HG02943 (cell line): ENCODE results near the gene TLE7.

ENCODE experiments used
- ATAC-seq: cut with Tn5 transposase; IDR thresholded peaks from one replicate; pipeline ENCODE4 v1.9.1; 2021; ENCODE audit warnings: mild to moderate bottlenecking, low read depth, moderate library complexity; ENCODE audit not compliant: unreplicated experiment

The TLE7 gene

DNA sequence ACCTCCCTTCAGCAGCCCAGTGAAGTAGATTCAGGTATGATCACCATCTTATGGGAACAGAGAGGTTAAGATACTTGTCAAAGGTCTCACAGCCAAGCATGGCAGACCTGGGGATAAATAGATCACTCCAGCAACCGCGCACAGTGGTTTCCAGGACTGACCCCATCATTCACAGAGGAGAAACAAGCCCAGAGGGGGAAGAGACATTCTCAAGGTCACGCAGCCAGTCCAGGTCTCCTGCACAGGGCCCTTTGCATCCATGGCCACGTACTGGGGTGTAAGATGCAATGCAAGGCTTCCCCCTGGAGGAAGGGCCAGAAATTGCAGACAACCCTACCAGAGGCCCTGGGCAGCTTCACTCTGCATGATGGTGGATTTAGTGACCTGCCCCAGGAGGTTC, 19.9 kb downstream of the TLE7 start:
- no peak for ATAC-seq

DNA sequence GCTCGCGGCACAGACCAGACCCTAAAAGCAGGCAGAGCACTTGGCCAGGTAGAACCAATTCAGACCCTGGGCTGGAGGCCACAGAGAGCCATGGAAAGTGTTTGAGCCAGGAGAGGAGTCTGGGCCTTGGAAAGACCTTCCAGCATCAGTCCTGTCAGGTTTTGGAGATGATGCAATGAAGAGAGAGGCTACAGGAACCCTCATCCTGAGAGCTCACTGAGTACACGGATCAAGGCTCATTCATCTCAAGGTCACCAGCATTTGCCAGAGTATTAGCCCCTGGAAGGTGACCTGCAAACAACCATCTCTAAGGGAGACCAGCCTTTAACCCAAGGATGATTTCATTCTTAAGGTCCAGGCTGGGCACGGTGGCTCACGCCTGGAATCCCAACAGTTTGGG, 27.8 kb downstream of the TLE7 start:
- ATAC-seq = no peak

DNA sequence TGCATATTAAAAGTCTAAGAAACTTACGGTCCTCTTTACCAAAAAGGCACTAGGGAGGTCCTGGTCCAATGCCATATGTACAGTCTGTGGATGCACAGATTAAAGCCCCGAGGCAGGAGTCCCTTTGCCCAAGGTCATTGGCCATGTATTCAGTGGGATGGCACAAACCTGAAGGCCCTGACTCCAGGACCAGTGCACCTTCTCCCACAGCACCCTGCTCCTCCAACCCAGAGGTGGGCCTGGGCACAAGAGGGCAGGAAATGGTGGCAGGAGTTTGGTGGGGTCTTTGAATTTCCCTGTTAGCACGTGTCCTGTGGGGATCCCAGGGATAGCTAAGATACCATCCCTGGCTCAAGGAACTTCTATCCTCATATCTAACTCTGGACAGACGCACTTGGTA, 28.5 kb downstream of the TLE7 start:
- no peak for ATAC-seq

DNA sequence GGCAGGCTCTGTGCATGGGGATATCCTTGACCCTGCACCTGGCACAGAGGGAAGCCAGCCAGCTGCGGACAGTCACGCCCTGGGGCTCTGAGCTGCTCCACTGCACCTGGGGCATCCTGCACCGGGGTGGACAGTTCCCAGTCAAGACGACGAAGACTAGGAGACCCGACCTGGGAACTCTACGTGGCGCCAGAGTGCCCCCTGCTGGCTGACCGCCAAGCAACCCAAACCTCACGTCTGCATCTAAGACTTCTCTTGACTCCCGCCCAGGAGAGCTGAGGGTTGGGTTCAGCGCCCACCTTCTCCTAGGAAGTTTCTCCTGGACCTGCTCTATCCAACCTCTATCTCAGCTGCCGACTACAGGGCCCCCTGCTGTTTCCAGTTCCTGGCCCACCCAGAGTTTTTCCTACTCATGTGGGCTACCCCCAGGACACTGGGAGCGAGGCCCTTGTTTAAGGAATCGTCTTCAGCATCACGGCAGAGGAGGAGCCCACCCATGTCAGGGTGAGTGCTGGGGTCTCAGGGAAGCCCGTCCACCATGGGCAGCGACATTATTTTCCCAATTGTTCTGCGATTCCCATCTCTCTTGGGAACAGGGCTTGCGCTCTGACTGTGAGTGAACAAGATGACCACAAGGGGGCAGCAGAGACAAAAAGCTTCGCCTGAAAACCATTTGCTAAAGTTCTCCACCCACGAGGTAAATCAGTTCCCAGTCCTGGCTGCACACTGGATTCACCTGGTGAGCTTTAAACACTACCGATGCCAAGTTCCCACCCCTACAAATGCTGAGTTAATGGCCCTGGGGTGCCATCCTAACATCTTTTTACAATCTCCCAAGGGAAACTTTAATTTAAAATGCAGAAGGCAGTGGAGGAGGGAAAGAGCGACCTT, 29.3 kb downstream of the TLE7 start:
- no peak for ATAC-seq

DNA sequence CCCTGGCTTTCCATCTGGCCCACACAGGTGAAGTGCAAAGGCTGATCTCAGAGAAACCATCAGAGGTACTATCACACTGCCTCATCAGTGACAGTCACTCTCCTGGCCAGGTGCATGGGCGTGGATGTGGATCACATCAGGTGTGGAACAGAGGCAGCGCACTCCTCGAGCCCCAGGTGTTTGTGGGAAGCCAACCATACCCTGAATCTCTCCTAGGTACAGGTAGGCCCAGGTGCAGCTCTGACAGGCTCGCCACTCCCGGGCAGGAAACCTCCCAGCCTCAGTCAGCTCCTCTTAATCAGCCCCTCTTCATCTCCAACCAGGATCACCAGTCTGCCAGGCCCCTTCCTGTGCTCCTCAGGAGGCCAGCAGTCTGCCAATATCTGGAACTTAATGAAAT, 31.7 kb downstream of the TLE7 start:
- no peak for ATAC-seq

DNA sequence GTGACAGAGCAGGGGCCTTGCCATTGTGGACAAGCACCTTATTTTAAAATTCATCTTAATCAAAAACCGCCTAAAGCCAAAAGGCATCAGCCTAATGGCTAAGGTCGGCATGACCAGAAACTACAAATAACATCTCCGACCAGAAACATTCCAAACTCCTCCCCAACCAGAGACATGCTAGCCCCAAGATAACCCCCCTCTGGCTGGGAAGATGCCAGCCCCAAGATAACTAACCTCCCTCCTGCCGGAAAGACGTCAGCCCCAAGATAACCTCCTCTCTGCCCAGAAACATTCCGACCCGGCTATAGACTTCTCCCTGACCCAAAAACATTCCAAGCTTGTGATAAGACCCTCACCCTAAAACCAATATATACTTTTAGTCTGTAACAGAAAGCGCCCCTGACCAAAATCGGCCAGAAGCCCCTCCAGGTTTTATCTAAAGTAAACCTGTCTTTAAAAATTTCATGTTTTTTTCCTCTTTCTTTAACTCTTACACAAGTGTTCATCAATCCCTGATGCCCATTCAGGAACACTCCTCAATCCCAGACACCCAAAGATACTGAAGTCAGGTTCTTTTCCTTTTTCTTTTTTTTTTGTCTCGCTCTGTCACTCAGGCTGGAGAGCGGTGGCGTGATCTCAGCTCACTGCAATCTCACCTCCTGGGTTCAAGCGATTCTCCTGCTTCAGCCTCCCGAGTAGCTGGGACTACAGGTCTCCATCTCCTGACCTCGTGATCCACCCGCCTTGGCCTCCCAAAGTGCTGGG, 32.7 kb downstream of the TLE7 start:
- ATAC-seq = no peak

DNA sequence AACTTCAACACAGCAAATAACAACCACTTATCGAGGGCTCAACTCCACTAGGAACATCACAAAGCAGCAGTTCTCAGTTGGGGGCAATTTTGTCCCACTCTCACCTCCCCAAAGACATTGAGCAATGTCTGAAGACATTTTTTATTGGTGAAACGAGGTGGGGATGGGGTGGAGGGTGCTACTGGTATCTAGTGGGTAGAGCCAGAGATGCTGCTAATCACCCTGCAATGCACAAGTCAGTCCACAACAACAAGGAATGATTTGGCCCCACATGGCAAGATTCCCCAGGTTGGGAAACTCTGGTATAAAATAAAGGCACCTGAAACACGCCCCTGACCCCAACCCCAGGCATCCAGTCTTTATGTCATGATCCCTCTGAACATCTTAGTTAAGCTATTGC, 33.3 kb downstream of the TLE7 start:
- no peak for ATAC-seq

DNA sequence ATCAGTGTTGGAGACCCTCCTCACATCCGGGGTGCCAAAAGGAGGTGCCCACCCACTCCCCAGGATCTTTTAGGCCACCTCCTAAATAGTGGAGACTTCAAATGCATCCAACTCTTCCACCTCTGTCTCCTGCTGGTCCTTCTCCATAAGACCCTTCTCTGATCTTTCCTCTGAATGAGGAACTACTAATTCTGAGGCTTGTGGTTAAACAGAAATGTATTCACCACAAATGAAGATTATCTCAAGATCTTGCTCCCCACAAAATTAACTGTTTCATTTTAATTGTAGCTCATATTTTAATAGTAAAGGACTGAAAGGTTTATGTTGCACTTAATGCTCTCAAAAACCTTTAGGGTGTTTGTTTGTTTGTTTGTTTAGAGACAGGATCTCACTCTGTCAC, 34.1 kb downstream of the TLE7 start:
- ATAC-seq = no peak

DNA sequence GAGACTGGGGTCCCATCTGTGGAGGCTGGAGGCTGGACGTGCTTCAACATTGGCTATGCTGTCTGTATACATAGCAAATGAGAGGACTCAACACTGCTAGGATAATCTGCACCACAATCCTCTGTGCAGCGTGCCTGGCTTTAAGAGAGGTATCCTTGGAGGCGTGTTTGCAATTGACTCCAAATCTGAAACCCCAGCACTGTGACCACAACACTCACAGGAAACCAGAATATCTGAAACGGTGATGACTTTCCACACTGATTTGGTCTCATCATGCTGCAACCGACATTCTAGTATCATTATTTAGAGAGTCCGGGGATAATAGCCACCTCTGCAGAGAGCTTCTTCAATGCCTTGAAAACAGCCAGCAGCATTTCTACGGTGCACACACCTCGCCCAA, 35.1 kb downstream of the TLE7 start:
- ATAC-seq = no peak

DNA sequence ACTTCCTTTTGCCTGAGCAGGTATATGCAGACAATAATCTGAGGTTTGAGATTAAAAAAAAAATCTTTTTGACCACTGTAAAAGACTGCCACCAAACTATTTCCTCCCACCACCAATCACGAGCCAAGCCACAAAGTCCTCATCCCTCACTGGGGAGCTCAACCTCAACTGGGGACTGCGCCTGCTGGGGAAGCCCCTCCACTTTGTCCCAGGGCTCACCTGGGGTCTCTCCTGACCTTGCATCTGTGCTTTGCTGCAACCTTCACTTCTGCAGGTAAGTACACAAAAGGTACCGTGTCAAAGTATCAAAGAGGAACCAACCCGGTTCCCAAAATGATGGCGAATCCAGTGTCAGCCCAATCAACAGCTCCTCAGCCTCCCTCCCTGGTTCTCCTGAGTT, 35.5 kb downstream of the TLE7 start:
- no peak for ATAC-seq

DNA sequence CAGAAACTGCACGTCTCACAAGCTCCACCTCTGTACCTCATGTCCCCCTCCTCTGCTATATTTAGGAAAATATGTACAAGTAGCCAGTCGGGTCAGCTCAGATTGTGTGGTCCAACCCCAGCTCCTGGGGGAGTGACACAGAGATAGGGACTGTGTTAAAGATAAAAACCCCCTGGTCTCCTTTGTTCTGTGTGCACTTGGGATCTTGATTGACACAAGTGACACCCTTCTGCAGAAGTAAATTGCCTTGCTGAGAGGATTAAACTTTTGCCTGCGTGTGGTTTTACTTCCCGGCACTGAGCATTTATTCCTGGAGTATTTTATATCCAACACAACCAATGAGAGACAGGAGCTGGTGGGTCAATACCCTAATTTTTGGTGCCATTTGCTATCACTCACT, 37.5 kb downstream of the TLE7 start:
- ATAC-seq = no peak

DNA sequence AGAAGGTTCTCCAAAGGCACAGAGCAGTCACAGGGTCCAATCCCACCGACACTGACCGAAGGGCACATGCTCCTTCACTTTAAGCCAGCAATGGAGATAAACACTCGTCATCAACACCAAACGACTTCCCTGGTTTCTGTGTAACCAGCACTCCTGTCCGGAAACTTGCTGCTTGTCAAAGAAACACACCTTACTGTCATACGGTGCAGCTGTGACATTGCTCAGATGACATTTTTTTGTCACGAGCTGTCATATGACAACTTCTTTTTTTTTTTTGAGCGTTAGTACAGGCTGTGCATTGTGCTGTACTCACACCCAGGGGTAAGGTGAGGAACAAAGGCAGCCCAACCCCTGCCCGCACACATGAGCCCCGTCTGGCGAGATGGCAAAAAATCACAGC, 39.2 kb downstream of the TLE7 start:
- ATAC-seq = no peak

DNA sequence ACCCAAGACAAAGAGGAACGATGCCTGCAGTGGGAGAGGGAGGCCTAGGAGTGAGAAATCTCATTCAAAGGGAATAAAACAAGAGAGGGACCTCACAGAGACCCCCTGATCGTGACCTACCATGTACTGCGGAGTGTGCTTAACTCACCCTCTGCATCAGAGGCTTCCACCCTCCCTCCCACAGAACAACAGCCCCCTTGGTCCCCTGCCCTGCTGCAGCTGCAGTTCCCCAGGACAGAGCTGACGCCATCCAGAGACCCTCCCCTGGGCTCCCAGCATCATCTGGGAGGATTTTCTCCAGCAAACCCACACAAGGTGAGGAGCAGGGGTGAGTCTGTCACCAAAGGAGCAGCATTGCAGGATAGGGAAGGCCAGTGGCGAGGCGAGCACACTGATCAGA, 39.8 kb downstream of the TLE7 start:
- ATAC-seq = no peak

DNA sequence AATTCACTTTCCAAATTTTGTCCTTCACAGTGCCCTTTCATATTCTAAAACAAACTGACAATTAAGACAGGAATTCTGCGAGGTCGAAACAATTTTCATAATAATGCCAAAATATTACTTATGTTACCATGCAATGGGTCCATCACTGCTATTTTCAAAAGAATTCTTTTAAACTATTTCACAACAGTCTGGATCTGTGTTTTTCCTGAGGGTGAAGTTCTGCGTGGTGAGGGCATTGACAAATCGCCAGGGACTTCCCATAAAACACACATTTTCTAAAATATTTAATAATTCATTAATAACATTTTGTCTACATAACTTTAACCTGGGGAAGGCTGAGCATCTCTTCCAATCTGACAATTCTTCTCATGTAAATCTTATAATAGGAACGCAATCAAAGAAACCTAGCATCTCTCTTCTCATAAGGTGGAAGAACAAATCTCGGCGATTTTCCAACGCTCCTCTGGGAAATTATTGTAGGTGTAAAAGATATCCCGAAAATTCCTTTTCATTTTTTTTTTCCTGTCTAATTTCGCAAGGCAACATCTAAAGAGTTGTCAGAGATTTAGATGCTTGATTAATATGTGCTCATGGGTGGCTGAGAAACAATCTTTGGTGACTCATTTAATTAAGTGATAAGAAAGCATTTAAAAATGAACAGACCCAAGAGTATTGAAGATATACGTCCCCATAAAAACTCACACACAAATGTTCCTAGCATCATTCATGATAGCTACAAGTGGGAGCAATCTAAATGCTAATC, 41.9 kb downstream of the TLE7 start:
- ATAC-seq = no peak

DNA sequence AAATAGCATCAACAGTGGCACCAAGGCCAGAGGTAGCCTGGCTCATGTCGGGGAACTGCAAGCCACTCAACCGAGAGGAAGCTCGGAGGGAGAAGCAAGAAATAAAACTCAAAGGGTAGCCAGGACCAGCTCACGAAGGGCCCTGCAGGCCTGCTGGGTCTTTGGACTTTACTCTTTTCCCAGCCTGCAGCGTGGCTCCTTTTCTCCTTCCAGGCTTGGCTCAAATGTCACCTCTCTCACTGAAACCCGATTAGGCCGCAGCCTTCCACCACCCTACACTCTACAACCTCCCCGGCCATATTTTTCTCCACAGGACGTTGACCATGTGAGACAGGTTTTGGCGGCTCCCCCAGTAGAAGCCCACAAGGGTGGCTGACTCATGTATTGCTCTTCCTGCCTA, 45.3 kb downstream of the TLE7 start:
- ATAC-seq = no peak

DNA sequence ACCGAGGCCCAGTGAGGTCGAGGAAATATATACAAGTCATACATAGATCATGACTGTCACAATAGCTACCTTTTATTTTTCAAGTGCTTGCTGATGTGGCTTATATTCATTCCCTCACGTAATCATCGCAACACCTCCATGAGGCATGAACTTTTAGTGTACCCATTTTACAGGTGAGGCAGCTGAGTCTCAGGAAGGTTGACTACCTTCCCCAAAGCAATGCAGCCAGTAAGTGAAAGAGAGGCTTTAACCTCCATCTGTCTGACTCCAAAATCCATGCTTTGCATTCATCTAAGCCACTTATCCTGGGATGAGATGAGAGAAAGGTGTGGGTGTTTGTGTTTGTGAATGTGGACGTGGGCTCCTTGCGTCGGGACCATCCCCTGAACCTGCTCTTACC, 52.5 kb downstream of the TLE7 start:
- ATAC-seq = no peak

DNA sequence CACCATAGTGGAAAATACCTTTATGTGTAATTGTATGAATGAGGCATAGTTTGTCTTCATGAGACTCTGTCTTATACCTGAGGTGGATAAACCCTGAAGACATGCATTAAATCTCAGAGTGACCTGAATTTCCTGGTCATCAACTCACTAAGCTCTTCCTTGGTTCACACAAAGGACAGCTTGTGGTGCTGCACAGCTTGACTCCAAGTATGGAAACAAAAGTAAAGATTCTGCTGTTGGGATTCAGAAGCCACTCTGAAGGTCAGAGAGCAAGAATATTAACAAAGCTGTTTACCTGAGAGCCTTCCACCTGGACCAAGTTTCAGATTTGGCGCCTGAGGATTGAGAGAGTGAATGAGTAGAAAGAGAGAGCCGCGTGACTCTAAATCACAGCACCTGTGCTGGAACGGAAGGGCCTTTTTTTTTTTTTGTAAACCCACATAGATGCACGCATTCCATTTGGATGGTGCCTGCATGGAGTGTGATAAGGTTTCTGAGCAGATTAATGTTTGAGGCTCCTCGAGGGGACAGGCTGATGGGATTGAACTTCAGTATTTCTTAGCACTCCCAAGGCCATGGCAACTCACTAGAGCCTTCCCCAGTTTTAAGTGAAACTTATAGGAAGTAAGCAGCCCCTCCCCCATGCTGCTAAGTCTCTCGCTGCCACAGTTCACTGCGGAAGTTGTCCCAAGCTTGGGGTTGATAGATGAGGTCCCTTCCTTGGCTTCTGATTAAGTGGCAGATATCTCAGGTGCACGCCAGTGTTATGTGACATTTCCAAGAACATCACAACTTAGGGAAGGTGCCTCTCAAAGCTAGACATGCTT, 54.6 kb downstream of the TLE7 start:
- no peak for ATAC-seq

DNA sequence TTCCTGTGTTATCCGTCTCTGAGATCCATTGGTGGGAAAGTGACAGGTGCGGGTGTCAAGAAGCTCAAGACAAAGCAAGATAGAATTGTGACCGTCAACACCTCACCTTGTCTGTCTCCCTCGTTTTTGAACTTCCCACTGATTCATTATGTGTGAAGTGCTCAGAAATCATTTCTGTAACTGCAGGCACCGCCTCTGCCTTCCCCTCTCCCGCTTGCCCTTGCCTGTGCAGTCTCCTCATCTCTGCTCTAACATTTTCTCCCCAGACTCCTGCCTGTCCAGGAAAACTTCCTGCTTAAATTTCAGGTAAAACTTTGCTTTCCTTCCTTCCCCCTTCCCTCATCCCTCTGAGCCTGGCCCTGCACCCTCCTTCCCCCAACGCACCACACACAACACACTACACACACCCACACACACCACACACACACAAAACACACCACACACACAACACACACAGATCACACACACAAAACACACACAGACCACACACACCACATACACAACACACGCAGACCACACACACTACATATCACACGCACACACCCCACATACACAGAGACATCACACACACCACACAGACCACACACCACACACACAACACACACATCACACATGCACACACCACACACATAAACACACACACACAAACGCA, 57.7 kb downstream of the TLE7 start:
- no peak for ATAC-seq

DNA sequence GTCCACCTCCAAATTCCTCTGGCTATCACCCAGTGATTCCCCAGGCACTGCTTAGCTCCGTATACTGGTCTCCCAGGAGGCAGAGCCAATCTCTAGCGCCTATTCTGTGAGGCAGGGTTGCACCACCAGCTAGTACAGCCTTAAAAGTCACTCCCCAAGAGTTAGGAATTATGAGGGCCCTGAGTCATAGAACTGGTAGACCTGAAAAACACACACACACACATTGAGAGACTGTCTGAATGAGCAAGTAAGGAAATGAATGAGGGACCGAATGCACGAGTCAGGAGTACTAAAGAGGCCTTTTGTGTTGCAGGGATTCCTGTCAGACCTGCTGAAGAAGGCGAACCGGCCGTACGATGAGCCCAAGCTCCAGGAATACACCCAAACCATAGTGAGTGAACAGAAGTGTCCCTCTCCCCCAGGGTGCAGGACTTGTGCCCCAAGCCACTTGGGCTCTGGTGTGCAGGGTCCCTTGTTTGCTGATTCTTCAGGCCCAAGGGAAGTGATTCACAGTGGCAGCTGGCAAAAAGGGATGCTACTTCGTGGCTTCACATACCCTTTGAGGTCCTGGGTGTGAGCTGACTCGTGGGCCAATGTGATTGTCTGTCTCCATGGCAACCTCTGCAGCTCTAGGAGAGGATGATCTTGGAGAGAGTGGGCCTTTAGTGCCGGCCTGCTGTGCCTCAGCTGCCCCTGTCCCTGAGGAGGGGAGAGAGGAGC, 58.6 kb downstream of the TLE7 start:
- no peak for ATAC-seq
